Activated gamma-delta T cell treated with anti-CD3 and anti-CD28 coated beads, Interleukin-2, amount 50 U/mL, for 16 hours (primary cell): ENCODE measurements around the gene DROSHA.

Source experiments
- DNase-seq: peaks from one replicate; pipeline ENCODE4 v3.0.0-alpha.2; 2020; ENCODE audit warnings: low read depth

Gene DROSHA

DNA sequence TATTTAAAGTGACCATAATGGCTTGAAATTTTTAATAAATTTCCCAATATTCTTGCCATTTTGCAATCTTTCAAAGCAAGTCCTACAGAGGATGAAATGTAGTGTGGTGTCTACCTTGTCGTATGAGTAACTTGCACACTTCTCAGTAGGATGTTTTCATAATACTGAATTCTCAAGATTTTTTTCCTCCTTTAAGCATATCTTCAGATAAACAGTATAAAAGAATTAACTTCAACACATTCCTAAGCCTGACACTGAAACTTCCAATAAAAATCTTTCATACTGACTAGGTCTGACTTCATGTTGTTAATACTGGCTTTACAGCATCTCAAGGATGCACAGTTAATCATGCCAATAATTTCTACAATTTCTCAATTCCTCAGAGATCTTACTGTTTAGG is 62.0 kb downstream of the DROSHA start:
- DNase-seq: no peak

DNA sequence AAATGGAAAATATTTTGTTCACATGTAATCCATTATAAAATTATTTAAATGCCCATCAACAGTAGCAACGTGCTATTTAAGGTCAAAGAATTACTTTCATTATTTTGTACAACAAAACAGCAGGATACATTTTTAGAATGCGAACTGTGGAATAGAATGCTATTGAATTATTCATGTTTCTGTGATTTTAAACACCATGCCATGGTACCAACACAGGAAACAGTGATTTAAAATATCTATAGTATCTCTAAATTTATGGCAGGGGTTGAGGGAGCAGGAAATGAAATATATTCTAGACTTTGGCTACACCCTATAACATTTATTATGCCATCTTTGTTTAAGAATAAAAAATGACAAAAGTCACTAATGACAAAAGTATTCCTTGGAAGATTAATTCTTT is 62.4 kb downstream of the DROSHA start:
- DNase-seq: no peak

DNA sequence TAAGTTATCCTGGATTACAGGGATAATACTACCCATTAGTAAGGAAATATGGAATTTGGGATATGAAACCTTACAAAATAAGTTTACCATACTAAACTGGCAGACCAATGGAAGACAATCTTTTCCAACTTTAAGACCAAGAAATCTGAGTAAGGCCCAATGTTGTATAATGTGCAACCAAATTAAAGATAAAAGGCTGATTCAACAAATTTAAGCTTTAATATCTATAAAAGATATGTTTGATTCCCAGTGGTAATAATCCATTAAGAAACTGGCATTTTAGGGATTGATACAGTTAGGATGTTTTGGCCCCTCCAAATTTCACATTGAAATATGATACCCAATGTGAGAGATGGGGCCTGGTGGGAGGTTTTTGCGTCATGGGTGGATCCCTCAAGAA is 66.6 kb downstream of the DROSHA start:
- DNase-seq: no peak

DNA sequence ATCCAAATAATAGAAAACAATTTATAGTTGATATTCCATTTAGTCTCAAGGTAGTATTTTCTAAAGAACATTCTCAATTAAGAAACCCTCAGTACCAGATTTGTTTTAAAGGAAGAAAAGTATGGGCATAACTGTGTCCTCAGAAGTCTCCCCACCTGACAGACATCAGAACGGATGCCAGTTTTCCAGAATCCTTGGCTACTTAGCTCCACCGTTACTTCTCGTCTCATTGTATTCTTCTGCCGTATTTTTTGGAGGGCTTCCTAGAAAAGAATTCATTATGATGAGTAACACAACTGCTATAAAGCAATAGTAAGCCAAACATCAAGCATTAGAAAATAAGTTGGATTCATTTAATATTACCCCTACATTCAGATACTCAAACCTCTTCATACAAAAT is 67.8 kb downstream of the DROSHA start:
- DNase-seq: no peak

DNA sequence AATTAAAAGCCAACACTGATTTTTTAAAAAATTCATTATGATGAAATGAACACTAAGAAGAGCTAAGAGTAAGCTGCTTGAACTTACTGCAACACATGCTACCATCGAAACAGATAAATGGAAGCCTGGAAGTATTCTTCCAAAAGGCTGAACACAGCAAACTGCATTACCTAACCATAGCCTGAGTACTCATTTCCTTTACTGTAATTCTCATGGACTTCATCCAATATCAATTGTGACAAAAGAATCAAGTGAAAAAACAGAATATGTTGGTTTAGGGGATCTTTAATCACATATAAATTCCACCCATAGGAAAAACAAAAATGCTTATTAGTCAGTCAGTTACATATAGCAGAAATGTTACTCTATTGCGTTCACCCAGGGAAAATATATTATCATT is 68.5 kb downstream of the DROSHA start:
- no peak for DNase-seq

DNA sequence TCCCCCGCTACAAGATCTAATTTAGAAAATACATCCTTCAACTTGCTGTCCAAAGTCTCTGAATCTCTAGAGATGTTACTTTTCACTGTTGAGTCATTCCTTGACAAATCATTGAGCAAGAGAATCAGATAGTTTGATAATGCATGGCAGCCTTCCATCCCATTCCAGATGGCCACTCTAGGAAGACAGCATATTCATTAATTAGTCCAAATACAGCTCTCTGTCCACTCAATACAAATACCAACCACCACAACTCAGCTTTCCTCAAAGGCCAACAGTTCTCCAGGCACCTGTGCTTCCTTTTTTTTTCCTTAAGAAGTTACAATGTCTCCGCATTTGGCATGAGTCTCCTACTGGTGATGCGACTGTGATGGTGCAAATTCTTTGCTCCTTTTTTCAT is 72.3 kb downstream of the DROSHA start:
- no peak for DNase-seq

DNA sequence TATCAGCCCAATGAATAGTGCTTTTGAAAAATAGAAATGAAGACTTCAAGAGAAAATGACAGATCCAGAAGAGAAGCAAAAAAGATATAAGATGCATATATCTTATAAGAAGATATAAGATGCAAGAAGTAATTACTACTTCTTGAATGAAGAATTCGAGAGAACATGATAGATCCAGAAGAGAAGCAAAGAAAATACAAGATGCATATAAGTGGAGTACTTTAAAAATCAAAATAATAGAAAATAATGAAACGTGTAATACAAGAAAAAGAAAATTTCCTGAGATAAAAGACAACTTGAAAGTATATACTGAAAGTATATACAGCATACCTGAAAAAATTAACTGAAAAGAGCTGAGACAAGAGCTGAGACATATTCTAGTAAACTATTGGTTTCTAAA is 76.7 kb downstream of the DROSHA start:
- no peak for DNase-seq

DNA sequence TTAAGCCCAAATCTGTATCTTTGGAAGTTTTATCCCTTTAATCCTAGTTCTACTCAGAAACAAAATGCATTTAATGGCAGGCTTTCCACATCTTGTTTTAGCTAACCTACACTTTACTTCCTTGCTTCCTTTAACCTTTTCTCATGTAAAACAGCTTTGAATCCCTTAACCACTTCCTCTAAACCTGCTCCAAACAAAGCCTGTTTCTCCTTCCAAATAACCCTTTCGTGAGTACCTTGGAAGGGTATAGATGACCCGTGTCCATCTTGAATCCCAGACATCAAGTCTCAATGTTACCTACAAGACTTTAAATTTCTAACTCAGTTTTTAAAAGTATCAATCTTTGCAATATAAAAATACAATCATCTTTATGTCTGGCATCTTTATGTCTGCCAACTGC is 78.4 kb downstream of the DROSHA start:
- DNase-seq: no peak

DNA sequence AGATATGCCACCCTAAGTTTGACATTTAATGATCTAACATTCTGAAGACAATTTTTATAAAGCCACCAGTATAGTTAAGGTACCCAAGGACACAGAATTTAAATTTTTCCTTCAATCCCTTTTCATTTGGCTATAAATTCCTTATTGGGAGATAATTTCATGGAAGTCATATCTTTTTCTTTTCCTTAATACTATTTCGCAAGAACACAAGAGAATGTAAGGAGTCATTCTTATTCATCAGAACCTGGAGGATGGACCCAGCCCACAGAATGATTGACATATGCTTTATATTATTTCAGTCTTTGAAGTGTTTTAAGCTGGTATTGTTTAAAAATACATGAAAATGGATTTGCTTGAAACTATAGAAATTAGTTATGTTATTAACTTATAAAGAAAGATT is 79.6 kb downstream of the DROSHA start:
- DNase-seq: no peak

DNA sequence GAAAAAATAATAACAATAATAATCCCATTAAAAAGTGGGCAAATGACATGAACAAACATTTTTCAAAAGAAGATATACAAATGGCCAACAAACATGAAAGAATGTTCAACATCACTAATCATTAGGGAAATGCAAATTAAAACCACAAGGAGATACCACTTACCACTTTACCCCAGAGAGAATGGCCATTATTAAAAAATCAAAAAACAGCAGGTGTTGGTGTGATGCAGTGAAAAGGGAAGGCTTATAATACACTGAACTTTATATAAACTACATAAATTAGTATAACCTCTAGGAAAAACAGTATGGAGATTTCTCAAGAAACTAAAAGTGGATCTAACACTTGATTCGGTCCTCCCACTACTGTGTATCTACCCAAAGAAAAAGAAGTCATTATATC is 81.9 kb downstream of the DROSHA start:
- DNase-seq: no peak

DNA sequence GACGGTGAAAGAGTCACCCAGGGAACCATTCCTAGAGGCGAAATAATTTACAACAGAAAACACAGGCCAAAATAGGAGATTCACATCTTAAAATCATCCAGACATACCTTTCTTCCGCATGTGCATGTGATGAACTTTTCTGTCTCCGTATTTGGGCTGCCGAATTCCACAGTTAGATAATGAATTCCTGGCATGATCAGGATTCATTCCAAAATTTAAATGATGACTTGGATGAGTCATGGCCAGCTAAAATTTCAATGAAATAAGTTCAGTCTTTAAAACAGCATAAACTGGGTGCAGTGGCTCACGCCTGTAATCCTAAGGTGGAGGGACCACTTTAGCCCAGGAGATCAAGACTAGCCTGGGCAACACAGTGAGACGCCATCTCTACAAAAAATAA is 82.7 kb downstream of the DROSHA start:
- DNase-seq: no peak

DNA sequence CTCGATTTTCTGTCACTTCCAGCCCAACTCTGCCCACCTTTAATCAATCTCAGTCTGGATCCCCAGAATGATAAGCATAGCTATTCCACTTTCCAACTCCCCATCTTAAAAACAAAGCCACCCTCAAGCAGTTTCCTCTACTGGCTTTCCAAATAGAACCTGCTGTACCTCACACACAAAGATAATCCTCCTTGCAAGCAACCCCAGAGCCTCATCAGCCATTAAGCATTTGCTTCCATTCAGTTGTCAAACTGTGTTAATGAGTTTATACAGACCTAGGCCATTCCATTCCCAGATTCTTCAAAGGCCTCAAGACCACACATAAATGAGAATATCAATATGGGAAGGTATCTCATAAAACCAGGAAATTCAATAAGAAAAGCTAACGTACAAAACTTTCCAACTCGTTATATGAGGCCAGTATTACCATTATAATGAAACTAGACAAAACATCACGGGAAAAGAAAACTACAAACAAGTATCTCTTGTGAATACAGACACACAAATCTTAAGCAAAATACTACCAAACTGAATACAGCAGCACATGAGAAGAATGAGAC is 86.8 kb downstream of the DROSHA start:
- DNase-seq: no peak

DNA sequence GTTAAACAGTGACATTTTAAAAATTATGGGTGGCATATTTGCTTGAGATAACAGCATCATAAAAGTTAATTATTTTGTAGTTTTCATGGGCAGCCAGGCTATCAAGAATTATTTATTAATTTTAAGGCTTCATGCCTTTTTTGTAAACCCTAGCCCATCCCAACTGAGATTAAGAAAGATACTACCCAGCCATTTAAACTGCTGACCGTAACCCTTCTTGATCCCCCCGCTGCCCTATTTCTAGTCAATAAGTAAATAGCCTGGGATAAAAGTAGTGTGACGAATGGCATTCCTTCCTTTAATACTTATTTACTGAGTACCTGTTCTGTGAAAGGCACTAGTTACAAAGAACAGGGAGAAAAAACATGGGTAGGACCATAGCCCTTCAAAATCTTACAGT is 88.3 kb downstream of the DROSHA start:
- no peak for DNase-seq

DNA sequence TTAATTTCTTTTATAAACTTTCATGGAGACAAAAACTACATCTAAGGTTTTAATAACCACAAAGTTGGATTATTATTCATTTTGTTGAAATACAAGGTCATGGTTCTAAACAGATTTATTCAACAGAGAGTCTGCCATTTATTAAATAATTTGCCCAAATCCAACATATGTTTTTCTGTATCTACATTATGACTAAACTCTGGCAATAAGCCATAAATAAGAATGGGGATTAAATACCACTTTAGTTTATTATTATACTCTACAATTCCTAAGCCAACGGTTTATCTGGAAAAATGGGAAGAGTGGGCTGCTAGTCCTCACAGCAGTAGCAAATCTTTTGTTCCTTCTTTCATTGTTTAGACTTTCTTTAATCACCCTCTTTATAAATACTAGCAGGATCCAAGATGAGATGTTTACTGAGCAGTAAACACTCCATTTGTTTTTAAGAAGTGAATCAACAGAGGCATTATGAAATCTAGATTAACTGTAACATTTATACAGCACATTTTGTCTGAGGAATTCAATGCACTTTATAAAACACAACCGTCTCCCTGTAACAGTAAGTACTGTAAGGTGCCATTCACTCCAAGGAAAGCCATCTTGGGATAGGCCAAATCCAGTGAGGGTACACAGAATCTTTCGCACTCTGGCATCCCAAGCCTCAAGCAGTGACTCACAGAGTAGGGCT is 89.7 kb downstream of the DROSHA start:
- no peak for DNase-seq

DNA sequence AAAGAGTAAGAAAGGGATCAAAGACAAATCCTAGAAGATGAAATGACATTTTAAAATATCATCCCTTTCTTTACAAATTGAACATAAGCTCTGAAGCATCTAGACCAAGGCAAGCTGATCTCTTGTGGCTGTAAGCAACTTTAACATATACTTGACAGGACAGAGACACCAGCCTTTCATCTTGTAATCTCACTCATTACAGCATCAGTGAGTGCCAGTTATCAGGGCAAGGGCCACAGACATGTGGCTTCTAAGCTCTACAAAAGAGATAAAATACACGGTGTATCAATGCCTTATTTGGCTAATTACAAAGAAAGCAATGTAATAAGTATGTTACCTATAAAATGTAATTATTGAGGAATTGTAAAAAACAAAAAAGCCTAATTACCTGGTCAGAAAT is 95.0 kb downstream of the DROSHA start:
- no peak for DNase-seq

DNA sequence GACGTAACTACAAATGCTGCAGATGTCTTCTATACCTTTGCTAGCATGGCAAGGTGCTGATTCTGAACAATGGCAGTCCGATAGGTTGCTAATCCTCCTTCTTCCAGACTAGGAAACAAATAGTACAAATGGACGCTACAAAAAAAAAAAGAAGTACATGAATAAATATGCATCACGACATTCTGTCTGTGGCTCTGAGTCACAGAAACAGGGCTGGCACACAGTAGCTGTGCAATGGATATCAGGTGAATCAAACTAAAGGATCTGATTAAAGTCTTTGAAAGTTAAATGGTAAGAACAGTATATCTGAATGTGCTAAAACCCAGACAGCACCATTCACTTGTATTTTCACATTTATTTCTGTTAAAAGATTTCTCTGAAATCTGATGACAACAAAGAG is 96.2 kb downstream of the DROSHA start:
- DNase-seq: no peak

DNA sequence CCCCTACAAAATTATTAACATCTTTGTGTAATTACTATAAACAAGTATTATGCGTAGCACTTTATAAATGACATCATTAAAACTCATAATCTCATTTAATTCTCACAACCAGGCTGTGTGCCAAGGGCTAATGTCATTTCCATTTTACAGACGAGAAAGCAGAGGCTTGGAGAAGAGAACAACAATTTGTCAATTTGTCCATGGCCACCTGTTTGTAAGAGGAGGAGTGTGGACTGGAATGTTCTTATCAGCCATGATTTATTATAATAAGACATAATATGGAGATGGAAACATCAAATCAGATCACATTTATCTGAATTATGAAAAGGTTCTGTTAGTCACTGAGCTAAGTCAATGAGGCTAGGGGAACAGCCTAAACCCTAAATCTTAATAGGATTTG is 97.0 kb downstream of the DROSHA start:
- DNase-seq: no peak

DNA sequence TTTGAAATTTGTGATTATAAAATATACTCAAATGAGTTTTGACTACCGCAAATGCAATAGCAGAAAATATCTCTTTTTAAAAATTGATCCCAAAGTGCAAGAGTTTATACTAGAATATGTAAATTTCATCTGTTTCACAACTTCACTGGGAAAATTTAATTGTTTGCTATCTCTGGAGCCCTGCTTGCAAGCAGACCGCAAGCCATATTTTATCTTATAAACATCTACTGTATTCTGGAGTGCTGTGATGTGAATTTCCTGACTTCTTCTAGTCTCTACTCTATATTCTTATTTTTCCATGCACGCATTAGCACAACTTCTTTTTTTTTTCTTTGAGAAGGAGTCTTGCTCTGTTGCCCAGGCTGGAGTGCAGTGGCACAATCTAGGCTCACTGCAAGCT is 98.7 kb downstream of the DROSHA start:
- DNase-seq: no peak

DNA sequence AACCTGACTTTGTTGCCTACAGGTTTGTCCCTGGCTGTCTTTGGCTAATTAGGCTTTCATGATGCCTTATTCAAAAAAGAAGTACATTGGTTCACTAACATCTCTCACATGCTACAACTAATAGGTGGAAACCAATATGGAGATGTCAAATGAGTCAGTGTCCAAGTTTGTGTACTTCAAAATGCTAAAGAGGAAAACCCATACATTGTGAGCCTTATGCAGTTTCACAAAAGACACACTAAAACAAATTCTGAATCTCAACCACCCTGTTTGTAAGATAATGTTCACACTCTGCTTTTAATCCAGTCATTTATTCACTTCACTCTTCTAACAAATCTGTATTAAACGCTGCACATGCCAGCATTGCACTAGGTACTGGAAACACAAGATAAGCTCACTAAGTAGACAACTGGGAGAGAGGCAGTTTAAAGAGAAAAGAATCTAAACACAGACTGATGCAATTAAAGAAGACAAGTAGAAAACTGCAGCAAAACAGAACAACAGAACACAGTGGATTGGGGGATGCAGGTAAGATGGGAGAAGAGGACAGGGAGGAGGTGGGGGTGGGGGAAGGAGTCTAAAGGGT is 104.1 kb downstream of the DROSHA start:
- no peak for DNase-seq

DNA sequence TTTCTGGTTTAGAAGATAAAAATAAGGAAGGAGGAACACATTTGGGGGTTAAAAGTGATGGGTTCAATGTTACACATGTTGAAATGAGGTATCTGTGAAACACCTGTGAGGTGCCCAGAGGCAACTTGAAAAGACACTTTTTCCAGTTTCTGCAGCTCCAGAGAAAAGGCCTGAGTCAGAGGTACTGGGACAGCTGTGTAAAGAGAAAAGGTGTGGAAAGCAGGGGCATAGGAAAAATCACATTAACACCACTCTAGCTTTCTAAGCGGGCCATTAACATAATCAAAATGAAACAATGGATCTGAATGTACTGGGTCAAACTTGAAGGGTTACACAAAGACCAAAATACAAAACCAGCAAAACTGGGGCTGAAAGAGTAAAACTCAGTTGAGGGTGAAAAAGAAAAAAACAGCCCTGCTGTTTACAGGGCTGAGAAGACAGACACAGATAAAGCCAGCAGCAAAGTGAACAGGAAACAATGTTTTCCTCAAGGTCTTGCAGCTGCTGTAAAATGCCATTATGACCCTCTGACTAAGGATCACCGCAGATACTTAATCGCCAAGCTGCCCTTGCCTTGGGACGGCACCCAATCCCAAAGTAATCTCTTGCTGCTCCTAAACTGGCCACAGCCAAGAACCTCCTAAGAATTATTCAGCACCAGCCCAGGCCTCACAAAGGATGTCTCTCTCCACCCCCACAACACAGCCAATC is 104.7 kb downstream of the DROSHA start:
- no peak for DNase-seq

DNA sequence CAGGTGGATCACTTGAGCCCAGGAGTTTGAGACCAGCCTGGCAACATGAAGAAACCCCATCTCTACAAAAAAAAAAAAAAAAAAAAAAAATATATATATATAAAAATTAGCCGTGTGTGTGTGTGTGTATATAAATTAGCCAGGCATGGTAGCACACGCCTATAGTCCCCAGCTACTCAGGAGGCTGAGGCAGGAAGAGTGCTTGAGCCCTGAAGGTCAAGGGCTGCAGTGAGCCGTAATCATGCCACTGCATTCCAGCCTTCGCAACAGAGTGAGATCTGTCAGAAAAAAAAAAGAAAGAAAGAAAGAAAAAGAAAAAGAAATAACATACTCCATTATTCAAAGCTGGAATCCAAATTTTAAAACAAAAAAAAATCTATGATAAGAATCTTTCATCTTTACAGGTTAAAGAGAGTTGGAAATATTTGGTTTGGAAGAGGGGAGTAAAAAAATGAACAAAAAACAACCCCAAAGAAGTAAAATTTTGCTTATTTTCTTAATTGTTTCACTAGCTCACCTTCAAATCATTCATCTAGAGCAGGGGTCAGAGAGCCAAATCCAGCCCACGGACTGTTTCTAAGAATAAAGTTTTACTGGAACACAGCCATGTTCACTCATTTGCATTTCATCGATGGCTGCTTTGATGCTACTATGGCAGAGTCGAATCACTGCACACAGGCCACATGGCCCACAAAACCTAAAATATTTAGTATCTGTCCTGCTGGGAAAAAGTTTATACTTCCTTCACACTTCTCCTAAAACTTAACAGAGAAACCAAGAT is 109.9 kb downstream of the DROSHA start:
- DNase-seq: no peak

DNA sequence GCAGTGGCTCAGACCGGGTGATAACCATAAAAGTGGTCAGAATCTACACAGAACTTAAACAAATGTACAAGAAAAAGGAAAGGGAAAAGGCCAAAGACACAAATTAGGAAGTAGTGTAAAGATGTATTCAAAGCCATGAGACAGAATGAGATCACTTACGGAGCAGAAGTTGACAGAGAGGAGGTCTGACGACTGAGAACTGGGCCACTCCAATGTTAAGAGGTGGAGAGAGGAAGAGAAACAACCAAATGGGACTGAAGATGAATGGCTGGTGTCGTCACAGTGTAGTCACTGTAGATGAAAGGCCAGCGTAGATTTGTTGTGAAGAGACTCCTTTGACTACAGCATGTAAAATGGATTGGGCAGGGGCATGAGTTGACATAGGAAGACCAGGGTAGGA is 114.4 kb downstream of the DROSHA start:
- no peak for DNase-seq

DNA sequence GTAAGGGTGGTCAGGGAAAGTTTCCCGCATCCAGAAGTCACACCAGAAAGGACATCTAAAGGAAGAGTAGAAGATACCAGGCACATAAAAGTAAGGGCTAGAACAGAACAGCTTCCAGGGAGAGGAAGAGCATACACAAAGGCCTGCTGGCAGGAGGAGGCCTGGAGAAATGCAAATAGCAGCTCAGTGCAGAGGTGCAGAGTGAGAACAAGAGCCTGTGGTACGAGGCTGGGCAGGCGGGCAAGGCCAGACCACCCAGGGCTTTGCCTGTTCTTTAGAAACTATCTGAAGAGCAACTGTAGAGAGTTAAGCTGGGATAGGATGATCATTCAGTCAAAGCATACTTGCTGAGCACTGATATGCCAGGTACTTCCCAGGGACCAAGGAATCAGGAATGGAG is 115.3 kb downstream of the DROSHA start:
- no peak for DNase-seq
